GM12874 (cell line): Measurements from ENCODE around the gene ZNF496.
"Not testable (repeated sequence)": the region's sequence is repeated elsewhere in the genome, so short reads cannot be mapped to it uniquely, and the experiment has no call there.

ENCODE experiments used
- TF ChIP-seq, protein P1 (sequence below): IDR thresholded peaks from 2 replicates; pipeline ENCODE4 v1.5.1; 2011; ENCODE audit warnings: low read depth, mild to moderate bottlenecking, control low read depth, low read length, moderate library complexity; ENCODE audit not compliant: insufficient read depth

Gene ZNF496

DNA sequence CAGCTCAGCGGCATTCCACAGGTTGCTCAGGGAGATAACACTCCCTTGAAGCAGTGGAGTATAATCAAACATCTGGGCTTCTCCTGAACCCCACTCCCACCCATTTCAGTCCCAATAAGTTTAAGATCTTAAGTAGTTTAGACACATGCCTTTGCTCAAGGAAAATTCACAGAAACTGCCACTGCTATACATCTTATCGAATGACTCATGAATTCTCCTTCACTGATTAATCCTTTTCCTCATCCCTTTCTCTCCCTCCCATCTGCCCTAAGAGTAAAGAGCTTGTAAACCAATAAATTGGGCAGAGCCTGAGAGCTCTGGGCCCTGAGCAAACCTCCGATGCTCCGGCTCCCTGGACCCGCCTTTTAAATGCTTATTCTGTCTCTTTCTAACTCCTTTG is 65.6 kb downstream of the ZNF496 start:
- TF ChIP-seq, protein P1, sequence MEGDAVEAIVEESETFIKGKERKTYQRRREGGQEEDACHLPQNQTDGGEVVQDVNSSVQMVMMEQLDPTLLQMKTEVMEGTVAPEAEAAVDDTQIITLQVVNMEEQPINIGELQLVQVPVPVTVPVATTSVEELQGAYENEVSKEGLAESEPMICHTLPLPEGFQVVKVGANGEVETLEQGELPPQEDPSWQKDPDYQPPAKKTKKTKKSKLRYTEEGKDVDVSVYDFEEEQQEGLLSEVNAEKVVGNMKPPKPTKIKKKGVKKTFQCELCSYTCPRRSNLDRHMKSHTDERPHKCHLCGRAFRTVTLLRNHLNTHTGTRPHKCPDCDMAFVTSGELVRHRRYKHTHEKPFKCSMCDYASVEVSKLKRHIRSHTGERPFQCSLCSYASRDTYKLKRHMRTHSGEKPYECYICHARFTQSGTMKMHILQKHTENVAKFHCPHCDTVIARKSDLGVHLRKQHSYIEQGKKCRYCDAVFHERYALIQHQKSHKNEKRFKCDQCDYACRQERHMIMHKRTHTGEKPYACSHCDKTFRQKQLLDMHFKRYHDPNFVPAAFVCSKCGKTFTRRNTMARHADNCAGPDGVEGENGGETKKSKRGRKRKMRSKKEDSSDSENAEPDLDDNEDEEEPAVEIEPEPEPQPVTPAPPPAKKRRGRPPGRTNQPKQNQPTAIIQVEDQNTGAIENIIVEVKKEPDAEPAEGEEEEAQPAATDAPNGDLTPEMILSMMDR: no peak

GRCh38 chr1:247255772-247256171 is 75.9 kb downstream of the ZNF496 start, which contains the start of gene VN1R5:
TSS of gene VN1R5 (plus strand) at chr1:247256072.
- TF ChIP-seq, protein P1: not testable (repeated sequence)

DNA sequence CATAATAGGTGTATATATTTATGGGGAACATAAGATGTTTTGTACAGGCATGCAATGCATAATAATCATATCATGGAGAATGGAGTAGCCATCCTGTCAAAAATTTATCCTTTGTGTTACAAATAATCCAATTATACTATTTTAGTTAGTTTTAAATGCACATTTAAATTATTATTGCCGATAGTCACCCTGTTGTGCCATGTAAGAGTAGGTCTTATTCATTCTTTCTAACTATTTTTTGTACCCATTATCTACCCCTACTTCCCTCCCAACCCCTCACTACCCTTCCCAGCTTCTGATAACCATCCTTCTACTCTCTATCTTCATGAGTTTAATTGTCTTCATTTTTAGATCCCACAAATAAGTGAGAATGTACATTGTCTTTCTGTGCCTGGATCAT is 84.1 kb downstream of the ZNF496 start:
- TF ChIP-seq, protein P1: no peak
